ENCODE measurements around the gene LMF2. TPM values are rescaled to one million over a fixed set of nuclear protein-coding genes. Genes with fewer than 3 reads are reported as not detected.
"Not testable (repeated sequence)": the region's sequence is repeated elsewhere in the genome, so short reads cannot be mapped to it uniquely, and the experiment has no call there.

The LMF2 gene
- total RNA-seq, 3 donors from 2014 or later (not counting 1 experiment from before 2014, with no cell fraction given), result 114 to 129 (median 122) TPM

GRCh38 chr22:50536226-50536625 is 28.7 kb upstream of the LMF2 start:
- no peaks in the 10 kb centered on the region for H3K9me3 Mint-ChIP-seq
- no peak for DNase-seq
- Histone ChIP-seq H3K27ac (ENCODE audit: low read length) (no peak overlapping the region), H3K27me3 (ENCODE audit: control insufficient read depth, insufficient read depth, low read length) (no peaks in the 10 kb centered on the region), H3K4me1 (ENCODE audit: control insufficient read depth, insufficient read depth, low read length) (peaks cover 47% of the 10 kb centered on the region), H3K9me3 (ENCODE audit: control insufficient read depth, insufficient read depth, low read length) (no peaks in the 10 kb centered on the region), H3K4me3 (ENCODE audit: low read length) (no peak overlapping the region), H3K36me3 (ENCODE audit: control insufficient read depth, insufficient read depth, low read length) (no peaks in the 10 kb centered on the region)
- H3K4me3 Mint-ChIP-seq, result no peak overlapping the region
- no peak for TF ChIP-seq CTCF (IDR thresholded peaks at IDR 0.05)
- no peak overlapping the region for H3K27ac Mint-ChIP-seq
- peaks cover 31 to 33% of the 10 kb centered on the region in 2 donors for H3K4me1 Mint-ChIP-seq
- peaks cover 0 to 7% of the 10 kb centered on the region in 2 donors for H3K27me3 Mint-ChIP-seq (ENCODE audit: low read depth in 2 of 2)
- intact Hi-C loops (cut with micrococcal nuclease), result no loop called here
- WGBS (ENCODE audit: insufficient coverage), result 93% methylated on average over 3 of the region's 3 CpGs
- no peaks in the 10 kb centered on the region for H3K36me3 Mint-ChIP-seq
- ATAC-seq, result no peak

- WGBS (ENCODE audit: insufficient coverage), result 88% methylated on average over 3 of the region's 8 CpGs
- H3K4me1 Mint-ChIP-seq, result peaks cover 22 to 34% of the 10 kb centered on the region in 2 donors
- intact Hi-C loops (cut with micrococcal nuclease), result no loop called here
- H3K9me3 ChIP-seq (ENCODE audit: control insufficient read depth, insufficient read depth, low read length), result no peaks in the 10 kb centered on the region
- no peak overlapping the region for H3K27ac Mint-ChIP-seq
- no peaks in the 10 kb centered on the region for H3K36me3 Mint-ChIP-seq
- no peaks in the 10 kb centered on the region for H3K36me3 ChIP-seq (ENCODE audit: control insufficient read depth, insufficient read depth, low read length)
- no peaks in the 10 kb centered on the region for H3K9me3 Mint-ChIP-seq
- H3K4me3 Mint-ChIP-seq, result no peak overlapping the region
- peaks cover 54% of the 10 kb centered on the region for H3K4me1 ChIP-seq (ENCODE audit: control insufficient read depth, insufficient read depth, low read length)
- H3K27me3 Mint-ChIP-seq (ENCODE audit: low read depth in 2 of 2), result peaks cover 0 to 13% of the 10 kb centered on the region in 2 donors
- no peak overlapping the region for H3K4me3 ChIP-seq (ENCODE audit: low read length)
- no peak for DNase-seq
- no peaks in the 10 kb centered on the region for H3K27me3 ChIP-seq (ENCODE audit: control insufficient read depth, insufficient read depth, low read length)
- no peak for TF ChIP-seq CTCF (IDR thresholded peaks at IDR 0.05)
- peak overlapping the region; percentile 9 for H3K27ac ChIP-seq (ENCODE audit: low read length)
- no peak for ATAC-seq
These were observed 27.6 kb upstream of the LMF2 start for GRCh38 chr22:50535113-50535512.

GRCh38 chr22:50533856-50534711 is 26.6 kb upstream of the LMF2 start:
- DNase-seq; H3K9me3 ChIP-seq (ENCODE audit: control insufficient read depth, insufficient read depth, low read length); H3K4me3 ChIP-seq (ENCODE audit: low read length); H3K36me3 ChIP-seq (ENCODE audit: control insufficient read depth, insufficient read depth, low read length); H3K9me3 Mint-ChIP-seq; intact Hi-C loops (cut with micrococcal nuclease); H3K36me3 Mint-ChIP-seq; ATAC-seq; H3K27me3 ChIP-seq (ENCODE audit: control insufficient read depth, insufficient read depth, low read length): not testable (repeated sequence)
- Mint-ChIP-seq H3K27ac (peak overlapping the region; percentile 9 to 51), H3K4me3 (peak overlapping the region; percentile 13), H3K4me1 (peaks cover 13 to 24% of the 10 kb centered on the region in 2 donors), H3K27me3 (ENCODE audit: low read depth in 2 of 2) (peaks cover 0 to 13% of the 10 kb centered on the region in 2 donors)
- Histone ChIP-seq H3K27ac (ENCODE audit: low read length) (peak overlapping the region; percentile 59), H3K4me1 (ENCODE audit: control insufficient read depth, insufficient read depth, low read length) (peaks cover 52% of the 10 kb centered on the region)
- 75% methylated on average over 20 of the region's 21 CpGs for WGBS (ENCODE audit: insufficient coverage)

- peak overlapping the region; percentile 95 for H3K27ac ChIP-seq (ENCODE audit: low read length)
- DNase-seq, result no peak
- H3K9me3 ChIP-seq (ENCODE audit: control insufficient read depth, insufficient read depth, low read length), result no peaks in the 10 kb centered on the region
- H3K27ac Mint-ChIP-seq, result peak overlapping the region; percentile 51 to 62
- intact Hi-C loops (cut with micrococcal nuclease), result no loop called here
- H3K4me3 ChIP-seq (ENCODE audit: low read length), result no peak overlapping the region
- TF ChIP-seq CTCF (IDR thresholded peaks at IDR 0.05), result no peak
- H3K27me3 ChIP-seq (ENCODE audit: control insufficient read depth, insufficient read depth, low read length), result no peaks in the 10 kb centered on the region
- ATAC-seq, result no peak
- H3K4me3 Mint-ChIP-seq, result peak overlapping the region; percentile 68
- WGBS (ENCODE audit: insufficient coverage), result 94% methylated on average over 16 of the region's 19 CpGs
- no peaks in the 10 kb centered on the region for H3K36me3 ChIP-seq (ENCODE audit: control insufficient read depth, insufficient read depth, low read length)
- peaks cover 0 to 13% of the 10 kb centered on the region in 2 donors for H3K27me3 Mint-ChIP-seq (ENCODE audit: low read depth in 2 of 2)
- H3K9me3 Mint-ChIP-seq, result no peaks in the 10 kb centered on the region
- H3K4me1 ChIP-seq (ENCODE audit: control insufficient read depth, insufficient read depth, low read length), result peaks cover 52% of the 10 kb centered on the region
- peaks cover 12 to 26% of the 10 kb centered on the region in 2 donors for H3K4me1 Mint-ChIP-seq
- no peaks in the 10 kb centered on the region for H3K36me3 Mint-ChIP-seq
These were observed 25.6 kb upstream of the LMF2 start for GRCh38 chr22:50532824-50533796.

Data from natural killer cell (primary cell).